ENCODE results near the gene SP7.

- TF ChIP-seq YY1 (IDR thresholded peaks at IDR 0.05; ENCODE audit: insufficient read depth, insufficient read length), result no peak
- no peak for TF ChIP-seq SUZ12 (IDR thresholded peaks at IDR 0.05; ENCODE audit: extremely low read depth, insufficient read depth, insufficient read length)
- TF ChIP-seq ZNF274 (IDR thresholded peaks at IDR 0.05; ENCODE audit: low read depth, low read length), result no peak
These were observed 45.5 kb downstream of the SP7 start for GRCh38 chr12:53290661-53291060.

Data from NT2/D1 (cell line).